HL-60/S4 treated with phorbol 12-myristate 13-acetate at 8.2 ng/mL for 4 days and 3 days (cell line): Measurements from ENCODE around the gene ELOA.

Experiments
- in situ Hi-C: fragments of 300-500 bp; cut with MboI; formaldehyde crosslinking; loops from 2 replicates; pipeline ENCODE4 v1.15.0; 2022; ENCODE audit warnings: low sequenced_read_pairs

Gene ELOA

GRCh38 chr1:23743287-23744152, at the start of gene ELOA:
Gene ELOA (plus strand): TSS chr1:23743471. CDS start chr1:23743504, 33 bp downstream.
- in situ Hi-C loops, result no loop called here

GRCh38 chr1:23693599-23693998, 49.7 kb upstream of the ELOA start:
- in situ Hi-C loops, result no loop called here

GRCh38 chr1:23694371-23694770, 48.9 kb upstream of the ELOA start:
- in situ Hi-C loops, result no loop called here

- in situ Hi-C loops, result no loop called here
Observed at GRCh38 chr1:23695667-23696066, 47.6 kb upstream of the ELOA start.

- in situ Hi-C loops, result no loop called here
Observed at GRCh38 chr1:23696335-23696989, 46.8 kb upstream of the ELOA start.

- in situ Hi-C loops, result no loop called here
Observed at GRCh38 chr1:23698466-23698865, 44.8 kb upstream of the ELOA start.

GRCh38 chr1:23699280-23700179, 43.7 kb upstream of the ELOA start:
- in situ Hi-C loops, result no loop called here

GRCh38 chr1:23701310-23701709, 42.0 kb upstream of the ELOA start:
- in situ Hi-C loops, result no loop called here

GRCh38 chr1:23701996-23702395, 41.3 kb upstream of the ELOA start:
- in situ Hi-C loops, result no loop called here

GRCh38 chr1:23704834-23705495, 38.3 kb upstream of the ELOA start:
- in situ Hi-C loops, result no loop called here

- in situ Hi-C loops, result no loop called here
Observed at GRCh38 chr1:23709229-23709628, 34.0 kb upstream of the ELOA start.

GRCh38 chr1:23718482-23718881, 24.8 kb upstream of the ELOA start:
- in situ Hi-C loops, result no loop called here

GRCh38 chr1:23719162-23719820, 24.0 kb upstream of the ELOA start:
- in situ Hi-C loops, result no loop called here

- in situ Hi-C loops, result no loop called here
Observed at GRCh38 chr1:23720256-23720995, 22.8 kb upstream of the ELOA start.

- in situ Hi-C loops, result no loop called here
Observed at GRCh38 chr1:23722652-23723051, 20.6 kb upstream of the ELOA start.

GRCh38 chr1:23726686-23727085, 16.6 kb upstream of the ELOA start:
- in situ Hi-C loops, result no loop called here

GRCh38 chr1:23727362-23727811, 15.9 kb upstream of the ELOA start:
- in situ Hi-C loops, result no loop called here

GRCh38 chr1:23732363-23733224, 10.7 kb upstream of the ELOA start:
- in situ Hi-C loops, result no loop called here
